Neuronal stem cell (in vitro differentiated cells): Measurements from ENCODE around the gene SLC12A7.

ENCODE experiments used
- DNase-seq: peaks from one replicate; pipeline ENCODE4 v3.0.0-alpha.2; 2013; ENCODE audit warnings: low spot score
- H2AFZ ChIP-seq: one replicate; pipeline ENCODE4 v1.6.1; 2013; ENCODE audit warnings: mild to moderate bottlenecking, low read length, inconsistent platforms
- H2AK5ac ChIP-seq: 2 replicates; pipeline ENCODE4 v1.6.1; 2013; ENCODE audit warnings: low read depth, mild to moderate bottlenecking, inconsistent platforms, low read length, moderate library complexity, mixed read lengths
- H2BK120ac ChIP-seq: 2 replicates; pipeline ENCODE4 v1.6.1; 2013; ENCODE audit warnings: low read depth, mild to moderate bottlenecking, inconsistent platforms, low read length, moderate library complexity, mixed read lengths
- H2BK12ac ChIP-seq: one replicate; pipeline ENCODE4 v1.6.1; 2013; ENCODE audit warnings: low read length, inconsistent platforms
- H2BK15ac ChIP-seq: 2 replicates; pipeline ENCODE4 v1.6.1; 2013; ENCODE audit warnings: mild to moderate bottlenecking, low read length, inconsistent platforms, mixed read lengths
- H2BK5ac ChIP-seq: one replicate; pipeline ENCODE4 v1.6.1; 2013; ENCODE audit warnings: inconsistent platforms, mild to moderate bottlenecking, low read length, moderate library complexity
- H3K14ac ChIP-seq: one replicate; pipeline ENCODE4 v1.6.1; 2013; ENCODE audit warnings: low read length, inconsistent platforms
- H3K18ac ChIP-seq: 2 replicates; pipeline ENCODE4 v1.6.1; 2013; ENCODE audit warnings: low read length, inconsistent platforms
- H3K23ac ChIP-seq: 2 replicates; pipeline ENCODE4 v1.6.1; 2013; ENCODE audit warnings: low read depth, mild to moderate bottlenecking, mixed read lengths, low read length, inconsistent platforms; ENCODE audit not compliant: poor library complexity
- H3K27ac ChIP-seq: replicated peaks from 3 replicates; pipeline ENCODE4 v1.5.1; 2013; ENCODE audit warnings: low read length, inconsistent platforms
- H3K27me3 ChIP-seq, 3 experiments: 2 replicates each; pipeline ENCODE4 v1.6.1; 2013; ENCODE audit warnings: low read length in 3 of 3, mild to moderate bottlenecking in 2 of 3, inconsistent platforms in 1 of 3, low read depth in 1 of 3, mixed read lengths in 1 of 3, moderate library complexity in 1 of 3; ENCODE audit not compliant: control insufficient read depth in 3 of 3, insufficient read depth in 3 of 3
- H3K36me3 ChIP-seq, 2 donors: replicated peaks in 1 of 2; 2 replicates each; pipeline ENCODE4 v1.6.1; 2013; ENCODE audit warnings: low read length in 2 of 2; ENCODE audit not compliant: control insufficient read depth in 2 of 2, insufficient read depth in 2 of 2
- H3K4ac ChIP-seq: 2 replicates; pipeline ENCODE4 v1.6.1; 2013; ENCODE audit warnings: inconsistent platforms, mild to moderate bottlenecking, low read length, moderate library complexity
- H3K4me1 ChIP-seq, 2 donors: 1 replicate in 1 of 2; 2 replicates in 1 of 2; pipeline ENCODE4 v1.6.1; 2013; ENCODE audit warnings: low read length in 2 of 2, low read depth in 1 of 2; ENCODE audit not compliant: control insufficient read depth in 2 of 2, insufficient read depth in 1 of 2
- H3K4me2 ChIP-seq: one replicate; pipeline ENCODE4 v1.6.1; 2013; ENCODE audit warnings: mild to moderate bottlenecking, low read length, inconsistent platforms; ENCODE audit not compliant: insufficient read depth, poor library complexity, severe bottlenecking
- H3K4me3 ChIP-seq, 2 donors: 2 replicates each; pipeline ENCODE4 v1.5.1; 2013; ENCODE audit warnings: low read length in 2 of 2, mild to moderate bottlenecking in 2 of 2, inconsistent platforms in 1 of 2, moderate library complexity in 1 of 2
- H3K79me1 ChIP-seq: one replicate; pipeline ENCODE4 v1.6.1; 2013; ENCODE audit warnings: low read depth, mild to moderate bottlenecking, inconsistent platforms, low read length, moderate library complexity
- H3K9ac ChIP-seq: one replicate; pipeline ENCODE4 v1.6.1; 2013; ENCODE audit warnings: mild to moderate bottlenecking, low read depth, low read length, inconsistent platforms; ENCODE audit not compliant: poor library complexity
- H3K9me3 ChIP-seq, 2 donors: replicated peaks in 1 of 2; 2 replicates each; pipeline versions ENCODE3 to v1.6.1; 2013; ENCODE audit warnings: low read length in 2 of 2, mild to moderate bottlenecking in 2 of 2, inconsistent platforms in 1 of 2, low read depth in 1 of 2, mixed read lengths in 1 of 2, moderate library complexity in 1 of 2; ENCODE audit not compliant: control insufficient read depth in 2 of 2, insufficient read depth in 1 of 2
- H4K8ac ChIP-seq: one replicate; pipeline ENCODE4 v1.6.1; 2013; ENCODE audit warnings: low read depth, mild to moderate bottlenecking, inconsistent platforms, low read length, moderate library complexity
- H4K91ac ChIP-seq: one replicate; pipeline ENCODE4 v1.6.1; 2013; ENCODE audit warnings: low read length, low read depth, mild to moderate bottlenecking, inconsistent platforms; ENCODE audit not compliant: poor library complexity
- WGBS, 2 donors: extraction: QIAGEN DNeasy Blood & Tissue Kit; methylation state at CpG; one replicate each; pipeline ENCODE4 v1.1.7; 2013; ENCODE audit warnings: missing lambda C conversion rate in 2 of 2, mixed read lengths in 1 of 2; ENCODE audit not compliant: insufficient read length in 2 of 2, insufficient replicate concordance in 1 of 2; ENCODE audit errors: extremely low coverage in 2 of 2; 5-methylcytosine and 5-hydroxymethylcytosine counted together

Gene SLC12A7

DNA sequence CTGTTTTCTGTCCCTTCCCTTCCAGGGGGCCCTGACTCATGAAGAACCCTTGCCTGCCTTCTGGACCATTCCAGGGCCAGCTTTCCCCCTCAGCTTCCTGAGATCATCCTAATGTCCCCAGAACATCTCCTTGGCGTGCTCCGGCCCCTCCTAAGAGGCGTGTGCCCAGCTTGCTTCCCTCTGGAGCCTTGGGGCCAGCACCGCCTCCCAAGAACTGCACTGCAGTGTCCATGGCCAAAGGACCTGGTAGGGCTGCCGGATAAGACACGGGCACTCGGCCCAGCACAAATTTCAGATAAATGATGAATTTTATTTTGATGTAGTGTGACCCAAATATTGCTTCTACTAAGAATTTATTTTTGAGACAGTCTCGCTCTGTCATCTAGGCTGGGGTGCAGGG is 20.7 kb upstream of the SLC12A7 start:
- no peak overlapping the region for H3K14ac ChIP-seq
- H3K36me3 ChIP-seq: no peaks in the 10 kb centered on the region
- no peaks in the 10 kb centered on the region for H3K79me1 ChIP-seq
- H3K23ac ChIP-seq: no peak overlapping the region
- H3K4ac ChIP-seq: no peak overlapping the region
- no peak overlapping the region for H2BK15ac ChIP-seq
- H3K4me2 ChIP-seq: no peak overlapping the region
- H2BK120ac ChIP-seq: no peak overlapping the region
- H2AK5ac ChIP-seq: no peak overlapping the region
- H3K27ac ChIP-seq: no peak overlapping the region
- H2BK12ac ChIP-seq: no peak overlapping the region
- H2BK5ac ChIP-seq: no peak overlapping the region
- no peak overlapping the region for H2AFZ ChIP-seq
- DNase-seq: no peak
- peaks cover 0 to 1% of the 10 kb centered on the region in 2 donors for H3K9me3 ChIP-seq
- WGBS, 2 donors: no CpG with 5 or more reads among the region's 8 CpGs
- H4K91ac ChIP-seq: no peak overlapping the region
- H4K8ac ChIP-seq: no peak overlapping the region
- H3K4me3 ChIP-seq: no peak overlapping the region
- H3K27me3 ChIP-seq: peaks cover 0 to 16% (median 0%) of the 10 kb centered on the region in 3 experiments
- H3K18ac ChIP-seq: peak overlapping the region; percentile 11
- no peak overlapping the region for H3K9ac ChIP-seq
- H3K4me1 ChIP-seq: peaks cover 7% of the 10 kb centered on the region in 2 donors

DNA sequence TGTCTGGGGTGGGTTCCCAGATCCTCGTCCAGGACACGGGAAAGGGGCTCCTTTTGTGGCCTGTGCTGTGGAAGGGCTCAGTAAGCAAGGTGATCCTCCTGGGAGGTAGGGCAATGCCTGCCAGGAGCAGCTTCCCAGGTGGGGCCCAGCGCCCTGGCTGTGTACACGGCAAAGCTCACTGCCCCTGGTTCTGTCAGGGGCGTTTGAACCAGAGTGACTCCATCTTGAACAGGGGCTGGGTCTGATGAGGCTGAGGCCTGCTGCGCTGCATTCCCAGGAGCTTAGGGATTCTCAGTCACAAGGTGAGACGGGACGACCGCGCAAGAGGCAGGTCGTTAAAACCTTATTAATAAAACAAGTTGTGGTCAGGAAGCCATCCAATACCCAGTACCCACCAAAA is 19.9 kb upstream of the SLC12A7 start:
- Histone ChIP-seq H2AK5ac (peak overlapping the region; percentile 97), H3K27ac (no peak overlapping the region), H3K4me3 (peak overlapping the region in 1 of 2 donors; percentile 26), H4K8ac (no peak overlapping the region), H3K23ac (no peak overlapping the region), H2BK120ac (no peak overlapping the region), H2BK5ac (peak overlapping the region; percentile 57), H4K91ac (no peak overlapping the region), H3K4me1 (peaks cover 7% of the 10 kb centered on the region in 2 donors), H3K9me3 (no peaks in the 10 kb centered on the region), H2AFZ (no peak overlapping the region), H3K79me1 (no peaks in the 10 kb centered on the region), H3K9ac (no peak overlapping the region), H3K36me3 (no peaks in the 10 kb centered on the region), H3K18ac (no peak overlapping the region), H3K27me3 (peaks cover 0 to 16% (median 0%) of the 10 kb centered on the region in 3 experiments), H2BK12ac (no peak overlapping the region), H3K14ac (no peak overlapping the region), H3K4me2 (no peak overlapping the region), H2BK15ac (peak overlapping the region; percentile 93), H3K4ac (no peak overlapping the region)
- no peak for DNase-seq
- WGBS, 2 donors: no CpG with 5 or more reads among the region's 11 CpGs

DNA sequence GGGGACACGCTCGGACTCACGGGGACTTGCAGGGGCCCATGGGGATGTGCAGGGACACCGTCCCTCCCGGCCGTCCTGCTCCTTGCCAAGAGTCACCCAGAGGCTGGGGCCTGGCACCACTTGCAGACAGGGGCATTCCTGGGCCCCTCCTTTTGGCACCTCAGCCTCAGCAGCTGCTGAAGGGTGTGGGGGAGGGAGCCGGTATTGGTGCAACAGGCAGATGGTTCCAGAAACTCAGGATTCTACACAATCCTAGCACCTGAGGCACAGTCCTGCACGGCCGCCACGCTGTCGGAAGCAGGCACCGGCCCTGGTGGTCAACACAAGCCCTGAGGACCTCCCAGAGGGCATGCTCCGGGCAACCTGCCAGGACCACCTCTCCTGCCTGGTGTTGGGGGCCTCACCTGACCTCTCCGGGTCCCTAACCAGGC is 19.3 kb upstream of the SLC12A7 start:
- H2AK5ac ChIP-seq: peak overlapping the region; percentile 97
- H3K4me2 ChIP-seq: no peak overlapping the region
- no peaks in the 10 kb centered on the region for H3K9me3 ChIP-seq
- H3K4ac ChIP-seq: no peak overlapping the region
- H4K8ac ChIP-seq: peak overlapping the region; percentile 50
- no peak overlapping the region for H3K27ac ChIP-seq
- H4K91ac ChIP-seq: no peak overlapping the region
- peak overlapping the region; percentile 86 for H3K18ac ChIP-seq
- H2BK12ac ChIP-seq: peak overlapping the region; percentile 69
- H3K4me1 ChIP-seq: peaks cover 7% of the 10 kb centered on the region in 2 donors
- peak overlapping the region; percentile 57 for H2BK5ac ChIP-seq
- H3K9ac ChIP-seq: no peak overlapping the region
- peak overlapping the region; percentile 93 for H2BK15ac ChIP-seq
- no peaks in the 10 kb centered on the region for H3K36me3 ChIP-seq
- no peak overlapping the region for H3K4me3 ChIP-seq
- WGBS, 2 donors: no CpG with 5 or more reads among the region's 14 CpGs
- H2AFZ ChIP-seq: peak overlapping the region; percentile 56
- H2BK120ac ChIP-seq: no peak overlapping the region
- peak overlapping the region; percentile 97 for H3K14ac ChIP-seq
- no peaks in the 10 kb centered on the region for H3K79me1 ChIP-seq
- peaks cover 0 to 16% (median 0%) of the 10 kb centered on the region in 3 experiments for H3K27me3 ChIP-seq
- H3K23ac ChIP-seq: peak overlapping the region; percentile 40
- DNase-seq: no peak

GRCh38 chr5:1130218-1130946 is 18.5 kb upstream of the SLC12A7 start:
- Histone ChIP-seq H2AFZ (peak overlapping the region; percentile 56), H3K9me3 (no peaks in the 10 kb centered on the region), H3K79me1 (no peaks in the 10 kb centered on the region), H2BK12ac (peak overlapping the region; percentile 30), H3K27me3 (peaks cover 0 to 16% (median 0%) of the 10 kb centered on the region in 3 experiments), H2AK5ac (peak overlapping the region; percentile 97), H3K18ac (peak overlapping the region; percentile 75), H4K91ac (no peak overlapping the region), H3K4me3 (no peak overlapping the region), H2BK120ac (no peak overlapping the region), H3K36me3 (no peaks in the 10 kb centered on the region), H3K27ac (no peak overlapping the region), H4K8ac (peak overlapping the region; percentile 32), H2BK15ac (peak overlapping the region; percentile 87), H3K14ac (peak overlapping the region; percentile 17), H3K9ac (no peak overlapping the region), H3K4me2 (no peak overlapping the region), H3K4ac (no peak overlapping the region), H3K4me1 (peaks cover 4 to 7% of the 10 kb centered on the region in 2 donors), H3K23ac (peak overlapping the region; percentile 53), H2BK5ac (no peak overlapping the region)
- no CpG with 5 or more reads among the region's 26 CpGs for WGBS, 2 donors
- DNase-seq: no peak
